ENCODE data around the gene HPX.

HPX gene

DNA sequence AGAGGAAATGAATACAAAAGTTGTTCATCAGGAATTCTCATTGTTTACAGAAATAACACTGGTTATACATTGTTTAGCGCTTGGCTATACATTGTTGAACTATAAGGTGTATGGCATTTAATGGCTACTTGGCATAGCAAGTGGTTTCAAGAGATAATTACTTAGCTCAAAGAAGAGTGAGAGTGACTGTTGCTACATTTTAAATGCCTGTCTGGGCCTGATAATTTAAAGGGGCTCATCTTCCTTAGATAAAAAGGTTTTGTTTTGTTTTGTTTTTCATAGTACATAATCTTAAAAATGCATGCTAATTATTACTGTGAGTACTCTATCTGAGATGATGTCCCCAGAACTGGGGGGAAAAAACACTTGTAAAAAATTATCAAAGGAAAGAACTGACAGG is 52.0 kb downstream of the HPX start:
- DNase-seq: no peak

DNA sequence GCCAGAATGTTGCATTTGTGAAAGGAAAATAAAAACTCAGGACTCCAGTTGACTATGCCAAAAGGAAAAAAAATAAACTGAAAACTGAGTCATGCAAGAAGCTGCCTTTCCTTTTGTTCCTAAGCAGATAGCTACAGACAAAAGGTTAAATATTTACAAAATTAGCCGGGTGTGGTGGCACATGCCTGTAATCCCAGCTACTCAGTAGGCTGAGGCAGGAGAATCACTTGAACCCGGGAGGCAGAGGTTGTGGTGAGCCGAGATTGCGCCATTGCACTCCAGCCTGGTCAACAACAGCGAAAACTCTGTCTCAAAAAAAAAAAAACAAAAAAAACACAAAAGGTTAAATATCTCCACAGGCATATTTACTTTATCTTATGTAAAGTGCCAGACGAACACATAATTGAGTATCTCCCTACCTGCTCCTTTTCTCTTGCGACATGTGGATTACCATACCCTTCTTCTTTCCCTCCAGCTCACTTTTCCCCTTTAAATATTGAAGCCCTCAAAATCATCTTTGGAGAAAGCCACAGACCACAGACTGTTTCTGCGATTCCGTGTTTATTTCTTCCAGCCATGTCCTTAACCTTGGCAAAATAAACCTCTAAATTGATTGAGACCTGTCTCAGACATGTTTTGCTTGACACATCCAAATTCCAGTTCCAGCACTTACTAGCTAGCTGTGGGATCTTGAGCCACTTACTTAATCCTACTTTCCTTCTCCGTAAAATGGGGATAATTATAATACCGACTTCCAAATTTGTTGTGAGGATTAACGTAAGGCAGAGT is 52.8 kb downstream of the HPX start:
- no peak for DNase-seq

DNA sequence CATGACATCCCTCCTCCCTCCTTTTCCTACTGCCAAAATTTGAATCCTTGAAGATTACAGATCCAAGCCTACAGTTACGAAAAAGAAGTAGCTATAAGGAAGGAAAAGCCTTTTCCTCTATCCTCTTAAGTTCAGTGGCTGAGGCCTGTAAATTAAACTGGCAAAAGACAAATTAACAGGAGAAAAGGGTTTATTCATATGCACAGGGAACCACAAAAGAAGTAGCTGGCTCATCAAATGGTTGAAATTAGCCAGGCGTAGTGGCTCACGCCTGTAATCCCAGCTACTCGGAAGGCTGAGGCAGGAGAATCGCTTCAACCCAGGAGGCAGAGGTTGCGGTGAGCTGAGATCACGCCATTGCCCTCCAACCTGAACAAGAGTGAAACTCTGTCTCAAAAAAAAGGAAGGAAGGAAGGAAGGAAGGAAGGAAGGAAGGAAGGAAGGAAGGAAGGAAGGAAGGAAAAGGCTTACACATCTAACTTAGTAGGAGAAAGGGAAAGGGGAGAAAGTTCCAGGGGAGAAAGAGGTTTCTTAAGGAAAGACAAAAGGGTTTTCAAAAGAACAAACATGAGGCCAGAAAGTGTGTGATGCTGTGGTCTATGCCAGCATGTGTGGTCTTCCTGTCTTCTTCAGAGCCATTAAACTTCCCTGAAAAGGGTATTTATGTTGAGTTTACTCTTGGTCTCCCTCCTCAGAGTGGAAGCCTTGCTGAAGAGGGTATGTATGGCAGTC is 55.6 kb downstream of the HPX start:
- no peak for DNase-seq

Data from NCI-H1436 treated with DMSO at 0.1 percent for 48 hours (cell line).